NCI-H524 treated with DMSO at 0.1 percent for 48 hours (cell line): Measurements from ENCODE around the gene SHISA8.

ENCODE experiments used
- DNase-seq: peaks from one replicate; lab custom pipeline; 2025; lab: John Stamatoyannopoulos, UW

SHISA8 gene

DNA sequence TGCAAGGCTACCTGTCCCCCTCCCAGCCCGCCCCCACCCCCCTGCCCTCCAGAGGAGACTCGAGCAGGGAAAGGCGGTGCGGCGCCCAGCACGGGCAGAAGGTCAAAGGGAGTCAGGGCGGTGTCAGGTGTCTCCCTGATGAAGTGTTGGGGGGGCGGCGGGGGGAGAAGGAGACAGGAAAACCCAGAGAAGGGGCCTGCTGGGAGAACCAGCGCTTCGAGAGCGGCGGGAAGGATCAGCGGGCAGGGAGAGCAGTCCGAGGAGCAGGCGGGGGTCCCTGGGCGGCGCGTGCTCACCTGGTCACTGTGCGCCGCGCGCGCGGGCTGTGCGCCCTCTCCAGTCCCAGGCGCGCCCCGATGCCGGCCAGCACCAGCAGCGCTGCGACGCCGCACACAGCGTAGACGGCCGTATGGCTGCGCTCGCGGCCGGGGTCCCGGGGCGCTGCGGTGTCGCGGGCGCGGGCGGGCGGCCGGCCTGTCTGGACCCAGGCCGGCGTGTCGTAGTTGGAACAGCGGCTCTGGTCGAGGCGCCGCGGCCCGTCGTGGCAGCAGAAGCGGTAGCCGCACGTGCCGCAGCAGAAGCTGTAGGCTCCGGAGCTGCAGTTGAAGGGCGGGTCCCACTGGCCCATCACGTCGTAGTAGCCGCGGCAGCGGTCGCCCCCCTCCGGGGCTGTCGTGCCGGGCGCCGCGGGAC is 886 bp downstream of the SHISA8 start:
- DNase-seq = no peak

DNA sequence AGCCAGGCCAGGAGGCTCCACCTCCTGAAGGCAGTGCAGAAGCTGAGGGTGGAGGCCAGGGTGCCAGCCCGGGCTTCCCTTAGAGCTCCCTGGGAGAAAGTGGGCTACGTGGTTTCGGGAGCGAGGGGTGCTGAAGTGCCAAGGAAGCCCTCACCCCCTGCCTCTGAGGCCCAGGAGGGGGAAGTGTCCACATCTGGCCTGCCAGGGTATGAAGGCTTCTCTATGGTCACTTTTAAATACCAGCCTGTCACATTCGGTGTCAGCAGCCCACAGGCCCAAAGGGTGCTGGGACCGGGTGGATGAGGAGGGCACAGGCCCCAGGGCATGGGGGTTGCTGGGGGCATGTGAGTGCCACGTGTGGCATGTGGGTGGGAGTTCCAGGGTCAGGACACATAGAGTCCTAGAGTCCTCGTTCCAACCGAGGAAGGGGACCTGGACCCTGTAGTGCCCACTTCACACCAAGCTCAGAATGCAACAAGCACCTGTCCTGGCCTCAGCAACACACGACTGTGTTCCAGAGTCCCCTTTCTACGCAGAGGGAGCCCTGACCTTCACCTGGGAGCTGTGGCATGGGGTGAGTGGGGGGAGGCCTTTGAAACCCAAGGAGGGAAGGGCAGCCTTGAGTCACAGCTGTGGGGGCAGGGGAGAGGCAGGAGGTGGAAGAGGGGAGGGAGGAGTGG is 1.7 kb downstream of the SHISA8 start:
- DNase-seq = no peak

DNA sequence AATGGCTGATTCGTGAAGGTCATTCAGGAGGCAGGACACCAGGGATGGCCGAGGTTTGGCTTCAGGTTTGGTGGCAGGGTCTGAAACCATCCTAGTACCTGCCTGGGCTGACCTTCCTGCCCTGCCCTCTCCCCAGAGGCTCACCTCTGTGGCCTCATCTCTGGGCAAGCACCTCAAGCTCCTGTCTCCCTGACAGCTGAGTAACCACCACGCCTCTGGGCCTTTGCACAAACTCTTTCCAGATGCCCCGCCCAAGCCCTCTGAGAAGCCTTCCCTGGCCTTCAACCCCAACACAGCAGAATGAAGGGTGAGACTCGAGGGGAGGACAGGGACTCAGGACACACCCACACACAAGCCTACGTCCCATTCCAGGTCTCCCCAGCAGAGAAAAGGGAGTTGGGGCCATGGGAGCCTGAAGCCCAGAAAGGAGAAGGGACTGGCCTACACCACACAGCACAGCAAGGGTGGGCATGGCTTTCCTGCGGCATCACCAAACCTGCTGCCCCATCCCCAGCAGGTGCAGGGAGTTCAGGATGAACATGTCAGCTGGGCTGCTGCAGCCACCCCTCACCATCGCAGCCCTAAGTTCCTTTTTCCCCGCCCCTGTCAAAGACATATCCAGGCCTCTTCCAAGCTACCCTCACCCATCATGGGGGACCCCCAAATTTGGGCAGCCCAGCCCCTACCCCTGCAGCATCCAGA is 2.4 kb downstream of the SHISA8 start:
- DNase-seq = no peak

DNA sequence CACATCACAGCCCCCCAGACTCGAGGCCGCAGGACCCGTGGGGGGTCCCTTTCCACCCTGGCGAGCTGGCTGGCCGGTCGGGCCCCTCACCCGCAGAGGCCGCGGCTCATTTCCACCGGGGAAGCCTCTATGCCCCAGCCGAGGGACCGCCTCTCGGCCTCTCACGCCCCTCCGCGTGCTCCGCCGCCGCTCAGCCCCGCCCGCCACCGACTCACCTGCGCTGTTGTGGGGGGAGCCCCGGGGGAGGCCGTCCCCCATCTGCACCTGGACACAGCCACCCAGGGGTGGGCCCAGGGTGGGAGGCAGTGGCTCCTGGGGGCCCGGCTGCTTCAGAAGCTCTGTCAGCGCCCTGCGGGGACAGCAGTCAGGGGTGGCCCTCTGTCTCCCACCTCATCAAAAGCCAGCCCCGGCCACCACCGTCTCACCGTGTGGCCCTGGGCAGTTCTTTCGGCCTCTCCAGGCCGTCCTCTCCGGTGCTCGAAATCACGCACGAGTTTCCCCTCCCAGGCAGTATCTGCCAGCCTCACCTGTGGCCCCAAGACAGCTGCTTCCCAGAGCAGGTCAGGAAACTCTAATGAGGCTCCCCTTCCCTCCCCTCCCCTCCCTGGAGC is 3.8 kb downstream of the SHISA8 start:
- no peak for DNase-seq

DNA sequence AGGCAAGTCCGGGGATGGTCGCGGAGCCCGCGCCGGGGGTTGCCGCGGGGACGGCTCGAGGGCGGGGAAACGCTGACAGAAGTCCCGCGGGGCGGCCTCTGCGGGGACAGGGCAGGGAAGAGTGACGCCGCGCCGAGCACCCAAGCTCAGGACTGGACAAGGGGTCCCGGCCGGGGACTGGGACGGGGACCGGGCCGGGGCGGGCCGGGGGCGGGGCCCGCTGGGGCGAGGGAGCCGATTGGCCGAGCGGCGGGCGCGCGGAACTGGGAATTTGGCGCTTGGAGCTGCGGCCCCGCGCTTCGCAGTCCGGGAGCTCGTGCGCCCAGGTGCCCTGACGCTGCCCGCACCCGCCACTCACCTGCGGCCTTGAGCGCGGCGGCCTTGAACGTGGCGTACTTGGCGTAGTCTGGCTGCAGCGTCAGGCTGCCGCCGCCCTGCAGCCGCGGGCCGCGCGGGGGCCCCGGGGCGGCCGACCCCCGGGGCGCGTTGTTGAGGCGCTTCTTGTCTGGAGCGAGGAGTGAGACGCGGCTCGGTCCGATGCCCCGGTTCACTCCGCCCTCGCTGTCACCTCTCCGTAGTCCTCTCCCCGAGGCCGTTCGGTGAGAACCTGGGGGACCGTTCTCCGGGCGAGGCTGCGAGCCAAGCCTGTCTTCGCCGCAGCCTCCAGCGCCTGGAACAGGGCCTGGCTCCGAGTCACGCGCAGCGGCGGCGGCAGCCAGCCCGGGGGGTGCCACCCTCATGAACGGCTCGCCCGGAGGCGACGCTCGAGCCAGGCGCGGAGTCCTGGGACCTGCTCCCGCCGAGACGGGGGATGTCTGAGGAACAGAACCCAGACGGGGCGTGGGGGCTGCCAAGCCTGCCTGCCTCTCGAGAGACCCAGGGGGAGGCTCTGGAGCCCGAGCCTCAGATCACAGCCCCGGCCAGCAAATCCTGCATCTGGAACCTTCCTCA is 4.5 kb downstream of the SHISA8 start:
- DNase-seq = no peak

DNA sequence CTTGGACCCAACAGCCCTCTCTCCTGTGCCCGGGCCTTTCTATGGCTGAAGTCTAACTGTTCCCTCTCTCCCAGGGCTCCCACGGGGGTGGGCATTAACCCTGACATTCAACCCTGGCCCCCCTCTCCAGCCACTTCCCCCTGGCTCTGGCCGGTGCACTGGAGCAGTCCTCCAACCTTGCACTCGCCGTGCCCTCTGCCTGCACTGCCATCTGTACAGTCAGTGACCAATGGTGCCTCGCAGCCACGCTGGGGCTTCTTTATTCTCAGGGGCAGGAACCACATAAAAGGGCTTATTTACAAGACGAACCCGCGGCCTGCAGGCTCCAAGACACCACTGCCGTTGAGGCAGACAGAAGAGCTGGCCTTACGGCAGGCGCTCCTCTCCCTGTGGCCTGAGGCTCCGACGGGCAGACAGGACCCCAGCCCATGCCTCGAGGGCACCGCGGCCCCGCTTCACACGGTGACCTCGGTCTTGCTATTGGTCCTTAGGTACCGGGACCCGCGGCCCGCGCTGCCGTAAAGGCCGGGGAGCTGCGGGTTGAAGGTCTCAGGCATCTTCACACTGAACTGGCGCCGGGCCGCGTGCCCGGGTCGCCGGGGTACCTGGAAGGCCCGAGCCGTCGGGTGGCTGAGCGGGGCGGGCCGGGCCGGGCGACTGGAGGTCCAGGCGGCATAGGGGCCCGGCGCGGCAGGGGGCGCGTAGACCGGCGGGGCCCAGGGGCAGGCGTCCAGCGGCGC is 5.4 kb downstream of the SHISA8 start:
- no peak for DNase-seq

DNA sequence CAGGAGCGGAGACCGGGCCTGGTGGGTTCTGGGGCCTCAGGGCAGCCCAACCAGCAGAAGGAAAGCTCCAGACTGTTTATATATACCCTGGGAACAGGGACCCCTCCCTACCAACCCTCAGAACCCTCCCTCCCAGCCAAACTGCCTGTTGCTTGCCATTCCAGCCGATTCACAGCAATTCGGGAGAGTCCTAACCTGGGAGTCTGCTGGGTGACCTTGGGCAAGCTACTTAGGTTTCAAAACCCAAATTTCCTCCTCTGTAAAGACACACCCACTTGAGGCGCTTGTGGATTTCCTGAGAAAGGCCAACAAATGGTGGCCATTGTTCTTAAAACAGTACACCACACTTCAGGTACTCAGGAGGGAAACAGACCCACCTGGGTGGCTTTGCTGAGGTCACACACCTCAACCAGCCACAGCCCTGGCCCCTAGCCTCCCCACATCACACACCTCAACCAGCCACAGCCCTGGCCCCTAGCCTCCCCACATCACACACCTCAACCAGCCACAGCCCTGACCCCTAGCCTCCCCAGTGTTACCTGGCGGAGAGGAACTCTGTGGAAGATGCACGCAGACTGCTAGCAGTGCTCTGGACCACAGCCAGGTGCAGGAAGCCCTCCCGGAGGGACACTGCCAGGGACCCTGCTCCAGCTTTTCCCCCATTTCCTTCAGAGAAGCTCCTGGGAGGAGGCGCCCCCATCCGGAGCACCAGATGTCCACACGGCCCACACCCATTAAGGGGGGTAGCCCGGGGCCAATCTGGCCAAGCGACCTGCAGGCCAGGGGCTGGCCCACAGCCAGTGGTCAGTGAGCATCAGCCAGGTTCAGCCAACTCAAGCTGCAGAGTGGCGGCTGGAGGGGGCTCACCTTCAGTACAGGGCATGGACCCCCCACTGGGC is 6.2 kb downstream of the SHISA8 start:
- DNase-seq = no peak

DNA sequence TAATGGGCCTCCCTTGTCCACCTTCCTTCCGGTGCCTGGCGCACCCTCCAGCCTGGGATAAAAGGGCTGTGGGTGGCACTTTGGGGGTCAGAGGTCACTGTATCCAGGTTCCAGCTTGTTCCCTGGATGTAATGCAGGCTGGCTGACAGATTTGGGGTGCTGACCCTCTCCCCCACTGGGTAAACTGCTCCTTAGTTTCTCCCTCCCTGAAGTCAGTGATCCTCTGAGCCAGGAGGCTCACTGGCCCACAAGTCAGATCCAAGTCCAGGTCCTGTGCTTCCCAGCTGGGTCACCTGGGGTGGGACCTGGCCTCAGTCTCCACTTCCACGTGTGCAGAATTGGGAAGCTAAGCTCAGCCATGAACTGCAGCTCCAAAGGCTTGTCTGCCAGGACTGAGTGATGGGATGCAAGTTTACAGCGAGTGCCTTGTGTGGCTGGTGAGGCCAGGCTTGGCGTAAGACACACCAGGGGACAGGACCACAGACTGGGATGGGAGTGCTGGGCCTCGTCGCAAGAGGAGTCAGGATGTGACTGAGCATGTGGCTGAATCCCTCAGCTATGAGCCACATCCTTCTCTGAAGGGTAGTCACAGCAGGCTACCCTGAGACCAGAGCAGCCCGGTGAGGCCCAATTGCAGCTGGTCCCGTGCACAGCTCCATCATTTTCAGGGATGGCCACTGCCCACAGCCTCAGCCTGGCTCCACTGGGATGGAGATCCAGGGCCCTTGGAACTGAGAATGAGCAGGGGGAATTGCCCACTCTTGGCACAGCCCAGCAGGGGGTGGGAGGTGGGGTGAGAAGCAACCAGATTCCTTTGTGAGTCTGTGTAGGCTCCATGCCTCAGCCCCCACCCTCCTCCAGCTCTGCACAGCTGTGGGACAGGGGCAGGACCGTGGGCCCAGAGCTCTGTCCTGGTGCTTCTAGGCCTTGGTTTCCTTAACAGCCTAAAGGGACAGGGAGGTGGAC is 7.2 kb downstream of the SHISA8 start:
- no peak for DNase-seq

DNA sequence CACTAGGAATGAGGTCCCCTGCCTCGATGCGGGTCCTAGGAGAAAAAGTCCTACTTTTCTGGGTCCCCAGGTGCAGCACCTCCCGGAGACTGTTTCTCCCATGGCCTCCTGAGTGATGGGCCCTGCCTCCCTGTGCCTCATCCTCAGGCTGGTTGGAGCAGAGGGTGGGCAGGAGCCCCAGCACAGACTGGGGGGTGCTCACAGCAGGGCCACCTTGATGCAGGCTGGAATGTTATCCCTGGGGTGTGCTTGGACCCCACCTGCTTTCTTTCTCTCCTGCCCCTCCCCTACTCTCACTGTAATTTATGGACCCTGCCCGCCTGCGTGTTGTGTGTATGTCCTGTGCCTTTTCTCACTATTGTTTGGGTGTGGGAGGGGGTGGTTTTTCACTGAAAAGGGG is 8.1 kb downstream of the SHISA8 start:
- no peak for DNase-seq

DNA sequence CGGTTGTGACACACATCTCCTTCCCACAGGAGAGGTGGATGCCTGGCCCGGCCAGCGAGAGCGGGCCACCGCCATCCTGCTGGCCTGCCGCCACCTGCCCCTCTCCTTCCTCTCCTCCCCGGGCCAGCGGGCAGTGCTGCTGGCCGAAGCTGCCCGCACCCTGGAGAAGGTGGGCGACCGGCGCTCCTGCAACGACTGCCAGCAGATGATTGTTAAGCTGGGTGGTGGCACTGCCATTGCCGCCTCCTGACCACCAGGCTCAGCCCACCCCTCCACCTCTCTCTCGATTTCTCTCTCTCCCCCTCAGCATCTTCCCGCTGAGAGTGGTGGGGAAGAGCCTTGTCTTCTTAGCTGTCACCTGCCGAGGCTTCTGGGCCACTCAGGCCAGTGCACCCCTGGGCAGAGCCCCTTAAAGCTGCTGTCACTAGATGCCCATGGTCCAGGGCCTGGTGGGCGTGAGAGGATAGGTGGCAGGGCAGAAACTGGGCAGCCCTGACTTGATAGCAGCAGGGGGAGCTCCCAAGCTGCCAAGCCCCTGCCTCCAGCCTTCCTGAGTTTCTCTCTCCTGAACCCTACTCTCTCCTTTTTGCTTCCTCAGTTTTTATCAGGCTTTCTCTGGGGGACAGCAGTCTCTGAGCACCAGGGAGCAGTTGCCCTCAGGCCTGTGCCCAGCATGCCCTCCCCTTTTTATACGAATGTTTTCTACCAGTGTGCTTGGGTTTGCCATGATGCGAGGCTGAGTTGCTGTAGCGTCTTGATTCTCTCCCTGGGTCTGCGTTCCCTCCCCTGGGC is 9.3 kb downstream of the SHISA8 start:
- no peak for DNase-seq

DNA sequence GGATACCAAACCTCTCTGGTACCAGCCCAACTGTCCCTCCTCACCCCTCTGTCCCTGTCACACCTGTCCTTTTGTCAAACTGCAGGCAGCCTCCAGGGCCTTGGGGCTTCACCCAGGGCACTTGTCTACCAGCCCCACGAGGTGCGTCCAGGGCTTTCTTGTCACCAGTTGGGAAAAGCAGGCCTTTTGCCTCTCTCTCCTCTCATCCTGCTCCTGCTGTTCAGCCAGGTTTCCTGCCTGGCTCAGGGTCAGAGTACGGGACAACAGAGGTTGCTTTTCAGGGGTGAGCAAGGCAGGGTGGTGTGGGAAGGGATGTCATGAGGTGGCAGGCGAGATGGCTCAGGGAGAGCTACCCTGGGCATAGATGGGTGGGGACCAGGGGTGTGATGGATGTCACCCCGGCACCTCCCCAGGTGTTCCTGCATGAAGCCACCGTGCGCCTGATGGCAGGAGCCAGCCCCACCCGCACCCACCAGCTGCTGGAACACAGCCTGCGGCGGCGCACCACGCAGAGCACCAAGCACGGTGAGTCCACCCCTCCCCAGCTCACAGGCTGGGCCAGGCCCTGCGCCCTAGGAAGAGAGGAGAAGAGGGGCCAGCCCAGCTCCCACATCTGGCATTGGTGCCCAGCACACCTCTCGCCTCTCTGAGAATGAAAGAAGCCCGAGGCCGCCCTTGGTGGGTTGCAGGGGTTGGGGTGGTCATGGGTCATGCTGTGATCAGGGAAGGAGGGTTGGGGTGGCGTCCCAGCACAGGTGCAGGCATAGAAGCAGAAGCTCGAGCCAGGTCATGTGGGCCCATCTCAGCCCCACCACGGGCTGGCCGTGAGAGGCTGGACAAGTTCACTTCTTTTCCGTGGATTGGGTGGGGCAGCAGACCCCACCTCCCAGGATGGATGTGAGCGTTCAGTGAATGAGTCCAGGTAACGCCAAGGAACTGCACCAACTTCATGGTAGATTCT is 10.1 kb downstream of the SHISA8 start:
- DNase-seq = no peak

DNA sequence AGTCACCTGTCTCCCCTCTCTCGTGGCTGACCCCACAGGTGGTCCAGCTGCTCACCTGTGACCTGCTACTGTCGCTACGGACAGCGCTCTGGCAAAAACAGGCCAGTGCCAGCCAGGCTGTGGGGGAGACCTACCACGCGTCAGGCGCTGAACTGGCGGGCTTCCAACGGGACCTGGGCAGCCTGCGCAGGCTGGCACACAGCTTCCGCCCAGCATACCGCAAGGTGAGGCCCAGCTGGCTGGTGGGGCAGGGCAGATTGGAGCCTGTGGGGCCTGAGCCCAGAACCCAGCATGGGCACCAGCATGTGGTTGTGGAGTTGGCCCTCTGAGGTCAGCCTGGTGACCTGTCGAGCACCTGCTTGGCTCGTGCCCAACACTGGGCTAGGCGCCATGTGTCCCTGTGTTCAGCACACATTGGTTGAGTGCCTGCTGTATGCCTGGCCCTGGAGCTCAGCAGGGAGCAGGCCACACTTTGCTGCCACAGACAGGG is 11.9 kb downstream of the SHISA8 start:
- DNase-seq = no peak

DNA sequence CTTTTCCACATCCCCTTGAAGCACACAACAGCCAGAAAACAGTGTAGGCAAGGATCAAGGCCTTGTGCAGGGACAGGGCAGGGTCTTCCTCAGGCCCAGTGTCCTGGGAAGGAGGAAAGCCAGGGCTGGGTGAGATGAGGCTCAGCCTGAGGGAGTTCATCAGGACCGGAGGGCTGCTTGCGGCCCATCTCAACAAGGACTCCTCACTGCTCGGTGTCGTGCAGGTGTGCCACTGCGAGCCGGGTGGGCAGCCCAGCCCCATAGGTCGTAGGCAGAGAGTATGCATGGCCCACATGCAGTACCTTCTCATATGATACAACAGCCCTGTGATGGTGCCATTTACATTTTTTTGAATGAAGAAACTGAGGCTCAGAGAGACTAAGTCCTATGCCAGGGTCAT is 12.9 kb downstream of the SHISA8 start:
- no peak for DNase-seq

DNA sequence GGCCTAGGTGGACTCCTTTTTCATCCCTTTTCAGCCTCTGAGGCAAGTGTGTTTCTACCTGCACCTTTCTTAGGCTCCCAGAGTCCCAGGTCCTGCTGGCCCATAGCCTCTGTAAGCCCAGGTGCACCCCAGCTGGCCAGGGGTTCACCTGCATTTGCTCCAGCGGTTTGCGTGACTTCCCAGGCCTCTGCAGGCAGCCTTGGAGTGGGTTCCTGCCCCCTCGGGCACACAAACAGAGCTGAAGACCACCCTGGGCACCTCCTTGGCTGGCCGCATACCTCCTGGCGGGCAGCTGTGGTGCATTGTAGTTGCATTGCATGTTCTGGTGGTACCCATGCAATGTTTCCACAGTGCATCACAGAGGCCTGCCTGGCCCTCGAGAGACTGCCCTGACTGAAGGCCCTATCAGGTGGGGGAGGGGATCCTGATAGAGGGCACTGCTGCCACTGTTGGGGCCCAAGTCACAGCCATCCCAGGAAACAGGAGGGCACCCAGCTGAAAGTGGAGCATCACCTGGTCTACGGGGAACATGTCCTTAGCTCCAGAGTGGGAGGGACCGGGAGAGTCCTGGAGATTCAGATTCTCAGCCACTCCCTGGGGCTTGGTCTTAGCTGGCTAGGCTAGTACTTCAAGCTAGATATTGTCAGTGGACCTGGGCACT is 14.1 kb downstream of the SHISA8 start:
- DNase-seq = no peak

DNA sequence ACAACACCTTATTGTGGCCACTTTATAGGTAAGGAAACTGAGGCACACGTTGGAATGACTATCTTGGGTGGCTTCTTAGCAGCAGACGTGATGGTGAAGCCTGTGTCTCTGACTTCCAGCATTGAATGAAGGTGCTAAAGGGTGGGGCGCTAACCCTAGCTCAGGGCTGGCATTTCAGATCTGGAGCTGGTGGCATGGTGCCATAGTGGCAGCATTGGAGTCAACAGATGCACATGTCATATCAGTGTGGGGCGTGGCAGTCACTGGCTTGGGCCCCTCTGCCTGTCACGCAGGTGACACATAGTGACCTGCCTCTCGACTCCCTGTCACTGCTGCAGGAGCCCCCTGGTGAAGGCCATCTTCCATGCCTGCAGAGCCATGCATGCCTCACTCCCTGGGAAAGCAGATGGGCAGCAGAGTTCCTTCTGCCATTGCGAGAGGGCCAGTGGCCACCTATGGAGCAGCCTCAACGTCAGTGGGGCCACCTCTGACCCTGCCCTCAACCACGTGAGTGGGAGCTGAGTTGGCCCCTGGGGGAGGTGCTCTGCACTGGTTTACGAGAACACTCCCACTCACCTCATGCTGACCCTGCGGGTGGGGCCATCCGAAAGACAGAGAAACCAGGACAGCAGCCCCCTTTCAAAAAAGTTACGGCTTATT is 14.8 kb downstream of the SHISA8 start:
- DNase-seq = no peak

DNA sequence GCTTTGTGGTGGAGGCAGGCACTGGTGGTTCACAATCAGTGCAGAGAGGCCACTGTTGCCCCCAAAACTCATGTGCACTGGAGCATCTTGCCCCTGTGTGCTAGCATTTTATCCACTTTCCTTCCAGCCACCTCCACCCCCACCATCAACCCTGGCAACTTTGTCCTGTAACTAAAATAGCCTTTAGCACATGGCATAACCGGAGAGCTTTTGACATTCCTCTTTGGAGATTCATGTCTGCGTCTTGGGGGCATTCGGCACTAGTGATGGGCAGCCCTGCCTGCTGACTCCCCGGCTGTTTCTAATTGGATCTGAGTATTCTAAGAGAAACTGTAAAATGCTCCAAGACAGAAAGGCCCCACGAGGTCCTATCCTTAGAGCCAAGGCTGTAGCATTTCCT is 15.8 kb downstream of the SHISA8 start:
- no peak for DNase-seq
